Superior temporal gyrus (tissue), 1 donor: ENCODE measurements around the gene LDLRAD4.
"Not testable (repeated sequence)": the region's sequence is repeated elsewhere in the genome, so short reads cannot be mapped to it uniquely, and the experiment has no call there.

ENCODE experiments used
- DNase-seq: peaks from one replicate; pipeline ENCODE4 v3.0.0-alpha.2; 2016; ENCODE audit errors: extremely low spot score

Gene LDLRAD4

GRCh38 chr18:13461936-13462335 lies 243.4 kb downstream of the LDLRAD4 start:
- no peak for DNase-seq

- DNase-seq: no peak
Measured at GRCh38 chr18:13462686-13463085, 244.1 kb downstream of the LDLRAD4 start.

GRCh38 chr18:13463526-13464210 lies 245.1 kb downstream of the LDLRAD4 start:
- peak; percentile 59 for DNase-seq

DNA sequence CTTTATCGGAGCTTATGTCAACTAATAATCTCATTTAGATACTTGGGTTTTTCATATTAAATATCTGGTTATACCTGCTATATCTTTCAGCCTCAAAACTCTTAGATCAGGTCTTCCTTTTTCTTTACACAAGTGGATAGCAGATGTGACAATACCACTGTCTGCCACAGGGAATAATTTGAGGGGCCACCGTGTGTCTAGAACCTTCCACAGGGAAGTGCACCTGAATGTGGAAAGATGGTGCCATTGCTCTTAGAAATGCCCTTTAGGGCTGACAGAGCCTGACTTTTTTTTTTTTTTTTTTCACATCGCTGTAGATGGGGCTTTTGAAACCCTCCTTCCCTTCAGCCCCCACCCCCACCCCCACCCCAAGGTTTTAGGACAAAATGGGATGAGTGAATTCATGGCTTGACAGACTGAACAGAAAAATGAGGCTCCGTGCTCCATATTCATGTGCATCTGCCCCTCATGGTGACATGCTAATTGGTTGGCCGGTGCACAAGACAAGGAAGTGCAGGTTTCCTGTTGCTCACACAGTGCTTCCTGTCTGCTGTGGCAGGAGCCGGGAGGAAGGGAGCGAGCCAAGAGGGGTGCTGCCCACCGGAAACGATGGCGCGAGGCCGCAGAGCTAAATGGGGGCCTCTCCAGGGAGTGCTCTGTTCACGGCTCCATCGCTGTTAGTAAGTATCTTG lies 246.0 kb downstream of the LDLRAD4 start:
- DNase-seq: no peak

GRCh38 chr18:13465124-13465446 lies 246.5 kb downstream of the LDLRAD4 start:
- no peak for DNase-seq

DNA sequence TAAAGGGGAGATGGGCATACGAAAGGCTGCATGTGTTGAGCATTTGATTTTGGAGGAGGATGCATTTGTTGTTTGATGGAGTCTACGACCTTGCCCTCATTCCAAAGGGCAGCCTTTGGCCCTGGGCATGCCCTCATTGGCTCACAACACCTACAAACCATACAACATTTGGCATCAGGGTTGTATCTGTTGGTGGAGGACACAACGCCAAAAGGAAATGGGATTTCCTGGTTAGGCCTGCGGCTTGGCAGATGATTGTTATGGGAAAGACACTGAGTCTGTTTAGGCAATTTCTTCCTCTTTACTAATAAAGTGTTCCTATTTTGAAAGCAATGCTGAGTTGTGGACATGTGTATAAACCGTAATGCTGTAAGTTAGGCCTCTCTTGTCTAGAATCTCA lies 246.9 kb downstream of the LDLRAD4 start:
- no peak for DNase-seq

- no peak for DNase-seq
Measured at GRCh38 chr18:13470516-13471197, 252.1 kb downstream of the LDLRAD4 start.

- no peak for DNase-seq
Measured at GRCh38 chr18:13471198-13471845, 252.8 kb downstream of the LDLRAD4 start.

- DNase-seq: peak; percentile 31
Measured at GRCh38 chr18:13471971-13472628, 253.5 kb downstream of the LDLRAD4 start.

DNA sequence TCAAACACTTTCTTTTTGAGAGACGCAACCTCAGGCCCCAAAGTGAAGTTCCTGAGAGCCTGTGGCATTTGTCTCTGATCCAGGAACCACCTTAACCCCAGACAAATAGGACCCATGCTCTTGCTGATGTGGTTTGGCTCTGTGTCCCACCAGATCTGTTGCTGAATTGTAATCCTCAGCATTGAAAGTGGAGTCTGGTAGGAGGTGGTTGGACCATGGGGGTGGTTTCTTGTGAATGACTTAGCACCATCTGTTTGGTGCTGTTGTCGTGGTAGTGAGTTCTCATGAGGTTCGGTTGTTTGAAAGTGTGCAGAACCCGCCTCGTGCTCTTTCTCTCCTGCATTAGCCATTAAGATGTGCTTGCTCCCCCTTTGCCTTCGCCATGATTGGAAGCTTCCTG lies 255.2 kb downstream of the LDLRAD4 start:
- peak; percentile 29 for DNase-seq

DNA sequence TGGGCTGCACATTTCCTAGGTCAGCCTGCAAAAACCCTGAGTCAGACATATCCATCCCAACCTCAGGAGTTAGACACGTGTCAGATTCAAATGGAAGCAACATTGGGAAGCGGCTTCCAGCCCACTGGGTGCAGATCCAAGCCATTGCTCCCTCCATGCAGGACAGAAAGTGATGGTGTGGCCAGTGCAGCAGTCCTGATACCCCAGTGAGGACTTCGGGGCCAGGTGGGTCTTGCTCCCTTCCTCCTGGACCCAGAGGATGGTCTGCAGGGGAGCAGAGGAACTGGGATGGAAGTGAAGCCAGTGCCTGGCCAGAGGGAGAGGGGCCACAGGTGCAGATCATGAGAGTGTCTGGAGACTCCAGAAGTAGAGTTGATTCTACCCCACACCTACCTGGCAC lies 255.8 kb downstream of the LDLRAD4 start:
- DNase-seq: no peak

DNA sequence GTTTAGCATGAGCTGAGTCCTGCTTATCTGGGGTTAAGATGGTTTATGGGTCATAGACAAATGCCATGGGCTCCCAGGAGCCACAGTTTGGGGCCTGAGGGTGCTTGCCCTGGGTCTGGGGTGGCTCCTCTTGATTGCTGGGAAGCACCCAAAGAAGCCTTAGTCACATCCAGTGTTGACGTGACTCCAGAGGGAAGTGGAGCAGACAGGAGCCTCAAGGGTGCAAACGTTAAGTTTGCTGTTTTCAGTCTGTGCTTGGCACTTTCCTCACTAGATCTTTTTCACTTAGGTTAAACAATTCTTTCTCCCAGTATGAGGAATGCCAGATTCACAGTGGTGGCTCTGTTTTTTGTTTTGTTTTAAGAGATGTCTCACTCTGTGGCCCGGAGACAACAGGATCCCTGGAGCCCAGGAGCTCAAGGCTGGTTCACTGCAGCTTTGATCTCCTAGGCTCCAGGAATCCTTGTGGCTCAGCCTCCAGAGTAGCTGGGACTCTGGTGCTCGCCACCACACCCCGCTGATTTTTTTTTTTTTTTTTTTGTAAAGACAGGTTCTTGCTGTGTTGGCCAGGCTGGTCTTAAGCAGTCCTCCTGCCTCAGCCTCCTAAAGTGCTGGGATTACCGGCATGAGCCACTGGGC lies 256.5 kb downstream of the LDLRAD4 start:
- no peak for DNase-seq

DNA sequence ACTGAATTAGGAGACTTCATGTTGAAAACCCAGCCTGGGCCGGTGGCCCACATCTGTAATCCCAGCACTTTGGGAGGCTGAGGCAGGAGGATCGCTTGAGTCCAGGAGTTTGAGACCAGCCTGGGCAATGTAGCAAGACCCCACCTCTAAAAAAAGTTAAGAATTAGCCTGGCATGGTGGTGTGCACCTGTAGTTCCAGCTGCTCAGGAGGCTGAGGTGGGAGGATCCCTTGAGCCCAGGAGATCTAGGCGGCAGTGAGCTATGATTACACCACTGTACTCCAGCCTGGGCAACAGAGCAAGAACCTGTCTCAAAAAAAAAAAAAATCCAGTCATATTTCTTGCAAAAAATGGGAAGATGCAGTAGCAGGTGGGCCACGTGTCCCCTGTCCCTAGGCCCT lies 257.8 kb downstream of the LDLRAD4 start:
- DNase-seq: not testable (repeated sequence)

GRCh38 chr18:13477147-13477683 lies 258.7 kb downstream of the LDLRAD4 start:
- DNase-seq: no peak

DNA sequence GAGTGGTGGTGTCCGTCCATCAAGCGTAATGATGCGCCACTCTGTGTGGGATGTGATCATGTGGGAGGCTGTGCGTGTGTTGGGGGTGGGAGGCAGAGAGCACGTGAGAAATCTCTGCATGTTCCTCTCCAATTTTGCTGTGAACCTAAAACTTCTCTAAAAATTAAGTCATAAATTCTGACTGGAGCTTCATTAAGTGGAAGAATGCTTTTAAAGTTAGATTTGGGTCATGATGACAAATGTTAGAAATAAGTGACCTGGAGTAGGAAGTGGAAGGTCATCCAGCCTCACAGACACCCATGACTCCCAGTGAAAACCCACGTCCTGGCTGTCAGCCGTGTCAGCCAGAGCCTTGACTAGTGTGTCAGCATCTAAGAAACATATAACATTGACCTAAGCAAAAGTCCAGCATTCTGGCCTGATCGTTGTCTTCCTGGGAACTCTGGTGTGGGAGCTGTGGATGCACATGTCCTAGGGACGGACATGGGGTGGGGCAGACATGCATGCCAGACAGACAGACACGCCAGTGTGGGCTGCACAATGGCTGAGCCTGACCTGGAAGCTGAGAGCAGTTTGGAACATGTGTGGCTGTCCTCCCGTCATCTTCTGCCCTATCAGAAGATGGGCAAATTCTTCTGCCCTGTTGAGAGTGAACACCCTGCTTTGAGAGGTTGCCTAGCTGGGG lies 262.2 kb downstream of the LDLRAD4 start:
- no peak for DNase-seq

DNA sequence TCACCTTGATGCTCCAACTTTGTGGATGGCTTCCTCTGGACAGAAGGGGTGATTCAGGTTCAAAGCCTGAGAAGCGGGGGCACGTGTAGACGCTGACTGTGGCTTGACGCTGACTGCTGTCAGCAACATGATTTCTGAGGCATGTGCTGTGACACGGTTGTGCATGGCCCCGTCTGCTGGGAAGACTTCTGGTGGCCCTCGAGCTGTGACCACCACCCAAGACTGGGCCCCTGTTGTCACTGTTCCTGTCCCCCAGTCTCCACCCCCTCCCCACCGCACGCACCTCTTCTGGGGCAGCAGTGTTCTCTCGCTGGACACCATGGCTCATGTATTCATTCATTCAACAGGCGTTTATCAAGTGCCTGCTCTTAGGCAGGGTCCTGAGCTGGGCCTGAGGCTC lies 262.8 kb downstream of the LDLRAD4 start:
- no peak for DNase-seq

GRCh38 chr18:13481820-13482617 lies 263.5 kb downstream of the LDLRAD4 start:
- DNase-seq: no peak

DNA sequence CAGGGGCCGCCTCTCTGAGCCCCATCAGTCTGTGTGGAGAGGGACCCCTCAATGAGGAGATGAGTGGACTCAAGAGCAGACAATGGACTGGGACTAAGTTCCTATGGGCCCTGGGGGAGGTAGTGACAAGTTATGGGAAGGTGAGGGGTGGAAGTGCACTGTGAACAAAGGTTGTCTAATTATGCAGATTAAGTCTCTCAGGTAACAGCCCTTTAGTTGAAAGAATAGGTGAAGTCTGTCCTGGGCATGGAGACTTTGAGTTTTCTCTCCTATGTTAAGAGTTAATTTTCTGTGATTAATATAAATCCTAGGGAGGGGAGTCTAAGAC lies 264.0 kb downstream of the LDLRAD4 start:
- DNase-seq: no peak

DNA sequence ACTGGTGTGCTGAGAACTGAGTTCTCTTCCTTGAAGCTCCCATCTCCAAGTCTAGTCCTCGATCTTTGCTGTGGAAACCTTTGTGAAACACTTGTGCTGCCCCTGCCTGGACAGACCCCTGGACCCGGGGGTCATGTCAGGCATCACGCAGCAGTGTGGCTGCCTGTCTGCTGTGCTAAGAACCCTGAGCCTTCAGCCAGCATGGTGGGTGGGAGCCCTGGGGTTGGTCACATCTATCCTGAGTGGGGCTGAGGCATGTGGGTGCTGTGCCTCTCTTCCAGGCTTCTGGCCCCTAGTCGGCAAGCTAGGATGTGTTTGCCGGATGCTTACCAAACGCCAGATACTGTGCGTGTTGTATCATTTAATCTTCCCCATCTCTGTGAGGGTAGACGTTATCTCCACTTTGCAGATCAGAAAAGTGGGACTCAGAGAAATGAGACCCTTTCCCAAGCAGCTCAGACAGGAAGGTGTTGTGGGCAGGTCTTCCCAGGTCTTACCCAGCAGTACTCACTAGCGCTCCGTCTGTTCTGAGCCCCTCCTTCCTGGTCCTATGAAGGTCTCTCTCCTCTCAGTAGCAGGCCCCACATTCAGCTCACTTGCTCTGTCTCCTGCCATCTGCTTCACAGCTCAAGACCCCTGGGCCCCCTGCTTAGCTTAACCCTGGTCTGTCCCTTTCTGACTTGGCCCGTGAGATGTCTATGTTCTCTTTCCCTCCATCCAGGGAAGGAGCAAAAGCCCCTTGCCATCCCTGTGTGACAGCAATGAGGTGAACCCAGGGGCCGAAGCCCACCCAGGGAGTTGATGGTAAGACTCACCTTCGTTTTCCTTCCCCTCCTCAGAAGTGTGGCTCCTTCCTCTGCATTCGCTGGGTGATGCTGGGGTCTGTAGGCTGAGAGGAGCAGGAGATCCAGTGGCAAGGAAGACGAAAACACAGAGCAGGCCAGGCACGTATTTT lies 265.0 kb downstream of the LDLRAD4 start:
- DNase-seq: no peak
